C4-2B (cell line): ENCODE measurements around the gene ZNF576.

Source experiments
- H3K27ac ChIP-seq: fragments of 450-650 bp; 2 replicates; pipeline ENCODE4 v1.5.1; 2017
- ZFX ChIP-seq: fragments of 450-650 bp; IDR thresholded peaks from 2 replicates; pipeline ENCODE4 v1.6.1; 2017
- TF ChIP-seq, protein P1 (sequence below): fragments of 450-650 bp; conservative IDR thresholded peaks from 2 replicates; pipeline ENCODE4 v1.5.1; 2017; ENCODE audit warnings: mild to moderate bottlenecking

Gene ZNF576

GRCh38 chr19:43563816-43564457, 32.5 kb upstream of the ZNF576 start:
- TF ChIP-seq, protein P1, sequence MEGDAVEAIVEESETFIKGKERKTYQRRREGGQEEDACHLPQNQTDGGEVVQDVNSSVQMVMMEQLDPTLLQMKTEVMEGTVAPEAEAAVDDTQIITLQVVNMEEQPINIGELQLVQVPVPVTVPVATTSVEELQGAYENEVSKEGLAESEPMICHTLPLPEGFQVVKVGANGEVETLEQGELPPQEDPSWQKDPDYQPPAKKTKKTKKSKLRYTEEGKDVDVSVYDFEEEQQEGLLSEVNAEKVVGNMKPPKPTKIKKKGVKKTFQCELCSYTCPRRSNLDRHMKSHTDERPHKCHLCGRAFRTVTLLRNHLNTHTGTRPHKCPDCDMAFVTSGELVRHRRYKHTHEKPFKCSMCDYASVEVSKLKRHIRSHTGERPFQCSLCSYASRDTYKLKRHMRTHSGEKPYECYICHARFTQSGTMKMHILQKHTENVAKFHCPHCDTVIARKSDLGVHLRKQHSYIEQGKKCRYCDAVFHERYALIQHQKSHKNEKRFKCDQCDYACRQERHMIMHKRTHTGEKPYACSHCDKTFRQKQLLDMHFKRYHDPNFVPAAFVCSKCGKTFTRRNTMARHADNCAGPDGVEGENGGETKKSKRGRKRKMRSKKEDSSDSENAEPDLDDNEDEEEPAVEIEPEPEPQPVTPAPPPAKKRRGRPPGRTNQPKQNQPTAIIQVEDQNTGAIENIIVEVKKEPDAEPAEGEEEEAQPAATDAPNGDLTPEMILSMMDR = no peak
- no peak for TF ChIP-seq ZFX
- H3K27ac ChIP-seq = no peak overlapping the region

DNA sequence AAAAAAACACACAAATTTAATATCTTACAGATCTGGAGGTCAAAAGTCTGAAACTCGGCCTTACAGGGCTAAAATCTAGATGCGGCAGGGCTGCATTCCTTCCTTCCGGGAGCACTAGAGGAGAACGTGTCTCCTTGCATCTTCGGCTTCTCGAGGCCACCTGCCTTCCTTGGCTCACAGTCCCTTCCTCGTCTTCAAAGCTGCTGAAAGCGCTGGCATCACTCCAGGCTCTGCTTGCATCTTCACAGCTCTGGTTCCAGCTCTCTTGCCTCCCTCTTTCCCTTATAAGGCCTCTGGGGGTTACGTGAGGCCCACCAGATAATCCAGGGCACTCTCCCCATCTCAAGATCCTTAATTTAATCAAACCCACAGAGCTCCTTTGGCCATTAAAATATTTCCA, 31.6 kb upstream of the ZNF576 start:
- no peak overlapping the region for H3K27ac ChIP-seq
- no peak for TF ChIP-seq ZFX
- TF ChIP-seq, protein P1 = no peak

DNA sequence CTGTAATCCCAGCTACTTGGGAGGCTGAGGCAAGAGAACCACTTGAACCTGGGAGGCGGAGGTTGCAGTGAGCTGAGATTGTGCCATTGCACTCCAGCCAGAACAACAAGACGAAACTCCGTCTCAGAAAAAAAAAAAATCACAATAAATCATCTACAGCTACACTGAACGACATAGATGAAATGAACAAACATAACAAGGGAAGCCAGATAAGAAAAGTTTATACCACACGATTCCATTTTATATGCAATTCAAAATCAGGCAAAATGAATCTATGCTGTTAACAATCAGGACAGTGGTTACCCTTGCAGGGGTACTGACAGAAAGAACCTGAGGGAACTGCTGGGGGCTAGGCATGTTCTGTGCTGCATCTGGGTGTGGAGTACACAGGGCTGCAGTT, 26.7 kb upstream of the ZNF576 start:
- TF ChIP-seq, protein P1 = no peak
- TF ChIP-seq ZFX = no peak
- H3K27ac ChIP-seq = no peak overlapping the region

- TF ChIP-seq, protein P1 = no peak
- TF ChIP-seq ZFX = no peak
- no peak overlapping the region for H3K27ac ChIP-seq
Observed at GRCh38 chr19:43570174-43570791, 26.1 kb upstream of the ZNF576 start.

GRCh38 chr19:43572171-43572588, 24.2 kb upstream of the ZNF576 start:
- H3K27ac ChIP-seq = no peak overlapping the region
- no peak for TF ChIP-seq ZFX
- TF ChIP-seq, protein P1 = no peak

DNA sequence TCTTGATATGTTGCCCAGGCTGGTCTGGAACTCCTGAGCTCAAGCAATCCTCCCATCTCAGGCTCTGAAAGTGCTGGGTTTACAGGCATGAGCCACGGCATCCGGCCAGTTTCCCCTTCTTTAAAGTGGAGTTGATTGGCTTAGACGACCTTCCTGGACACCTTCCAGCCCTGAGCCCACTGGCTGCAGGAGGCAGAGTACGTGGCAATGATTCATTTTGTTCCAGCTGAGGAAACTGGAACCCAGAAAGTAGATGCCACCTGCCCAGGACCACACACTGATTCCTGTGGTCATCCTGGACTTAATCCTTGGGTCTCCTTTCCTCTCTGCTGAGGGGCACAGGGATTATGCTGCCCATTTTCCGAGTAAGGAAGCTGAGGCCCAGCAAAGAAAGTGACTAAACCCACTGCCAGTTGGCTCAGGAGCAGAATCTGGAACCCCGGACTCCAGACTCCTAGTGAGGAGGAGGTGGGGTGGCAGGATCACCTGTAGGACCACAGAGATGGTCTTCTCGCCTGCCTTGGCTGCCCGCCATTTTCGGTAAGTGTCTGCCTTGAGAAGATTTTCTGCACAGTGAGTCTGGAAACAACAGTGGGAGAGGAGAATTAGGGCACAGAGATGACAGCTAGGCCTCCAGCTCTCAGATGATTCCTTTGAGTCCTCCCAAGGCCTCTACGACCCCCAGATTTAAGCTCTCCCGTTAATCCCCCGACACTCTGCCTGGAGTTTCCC, 21.8 kb upstream of the ZNF576 start:
- H3K27ac ChIP-seq = peak overlapping the region; percentile 85
- TF ChIP-seq, protein P1 = no peak
- TF ChIP-seq ZFX = no peak
